Upper lobe of right lung (tissue), 1 donor: ENCODE data around the gene VCL. TPM values are rescaled to one million over a fixed set of nuclear protein-coding genes. Genes with fewer than 3 reads are reported as not detected.

ENCODE experiments used
- ATAC-seq: fragments of 200-7000 bp; cut with Tn5 transposase; one replicate; pipeline ENCODE4 v1.9.1; 2020; ENCODE audit warnings: mild to moderate bottlenecking, moderate library complexity
- DNase-seq: peaks from one replicate; pipeline ENCODE4 v3.0.0-alpha.2; 2020
- H3K27ac ChIP-seq: fragments of 200-600 bp; one replicate; pipeline ENCODE4 v1.8.0; 2022
- H3K27me3 ChIP-seq: fragments of 200-600 bp; one replicate; pipeline ENCODE4 v1.8.0; 2022; ENCODE audit warnings: mild to moderate bottlenecking
- H3K36me3 ChIP-seq: fragments of 200-600 bp; one replicate; pipeline ENCODE4 v1.8.0; 2022
- H3K4me1 ChIP-seq: fragments of 200-600 bp; one replicate; pipeline ENCODE4 v1.8.0; 2022
- H3K4me3 ChIP-seq: fragments of 200-600 bp; one replicate; pipeline ENCODE4 v1.8.0; 2022; ENCODE audit warnings: mild to moderate bottlenecking
- H3K9me3 ChIP-seq: fragments of 200-600 bp; one replicate; pipeline ENCODE4 v1.8.0; 2022
- intact Hi-C: fragments of 100-400 bp; cut with DNase I; formaldehyde crosslinking; loops from one replicate; pipeline ENCODE4 v1.11.0; 2022
- total RNA-seq: library from RNA; stranded (reverse); fragmentation: NEBNext Ultra II Directional; extraction: Animal tissue kit (Norgen Biotek cat#: 25700); gene quantifications from one replicate; pipeline ENCODE4 v1.2.1, GENCODE V29; 2021
- TF ChIP-seq, protein P1 (sequence below): fragments of 200-600 bp; IDR thresholded peaks from one replicate; pipeline ENCODE4 v1.8.0; 2022; ENCODE audit warnings: antibody characterized with exemption
- donor health status: DM: no; HTN: yes; CAD: no; lungs with severe emphysema.

Gene VCL
- total RNA-seq, 1 donor from 2014 or later: 148 TPM

DNA sequence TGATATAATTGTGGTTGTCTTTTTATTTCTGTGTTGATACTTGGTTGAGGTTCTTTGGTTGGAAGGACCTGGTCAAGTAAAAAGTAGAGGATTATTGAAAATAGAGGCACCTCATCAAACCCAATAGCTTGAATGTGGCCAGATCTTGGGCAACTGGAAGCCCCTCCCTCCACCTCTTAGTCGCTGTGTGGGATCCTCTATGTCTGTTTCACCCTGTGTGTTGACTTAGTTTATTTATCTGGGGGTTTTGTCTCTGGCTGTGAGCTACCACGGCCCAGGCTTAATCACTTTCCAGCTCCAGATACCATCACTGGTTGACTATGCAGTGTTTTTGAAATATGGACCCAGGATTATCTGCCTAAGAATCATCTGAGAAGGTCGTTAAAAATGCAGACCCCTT is 94.5 kb downstream of the VCL start:
- TF ChIP-seq, protein P1, sequence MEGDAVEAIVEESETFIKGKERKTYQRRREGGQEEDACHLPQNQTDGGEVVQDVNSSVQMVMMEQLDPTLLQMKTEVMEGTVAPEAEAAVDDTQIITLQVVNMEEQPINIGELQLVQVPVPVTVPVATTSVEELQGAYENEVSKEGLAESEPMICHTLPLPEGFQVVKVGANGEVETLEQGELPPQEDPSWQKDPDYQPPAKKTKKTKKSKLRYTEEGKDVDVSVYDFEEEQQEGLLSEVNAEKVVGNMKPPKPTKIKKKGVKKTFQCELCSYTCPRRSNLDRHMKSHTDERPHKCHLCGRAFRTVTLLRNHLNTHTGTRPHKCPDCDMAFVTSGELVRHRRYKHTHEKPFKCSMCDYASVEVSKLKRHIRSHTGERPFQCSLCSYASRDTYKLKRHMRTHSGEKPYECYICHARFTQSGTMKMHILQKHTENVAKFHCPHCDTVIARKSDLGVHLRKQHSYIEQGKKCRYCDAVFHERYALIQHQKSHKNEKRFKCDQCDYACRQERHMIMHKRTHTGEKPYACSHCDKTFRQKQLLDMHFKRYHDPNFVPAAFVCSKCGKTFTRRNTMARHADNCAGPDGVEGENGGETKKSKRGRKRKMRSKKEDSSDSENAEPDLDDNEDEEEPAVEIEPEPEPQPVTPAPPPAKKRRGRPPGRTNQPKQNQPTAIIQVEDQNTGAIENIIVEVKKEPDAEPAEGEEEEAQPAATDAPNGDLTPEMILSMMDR: no peak
- Histone ChIP-seq H3K9me3 (no peaks in the 10 kb centered on the region), H3K4me3 (no peak overlapping the region), H3K27me3 (no peaks in the 10 kb centered on the region), H3K4me1 (no peaks in the 10 kb centered on the region), H3K36me3 (peaks cover 92% of the 10 kb centered on the region), H3K27ac (no peak overlapping the region)
- intact Hi-C loops: loop anchor here (10.0 kb wide), 1 partner anchor 208 kb away; no protein-coding TSS in a partner anchor
- DNase-seq (no peak), ATAC-seq (no peak)

DNA sequence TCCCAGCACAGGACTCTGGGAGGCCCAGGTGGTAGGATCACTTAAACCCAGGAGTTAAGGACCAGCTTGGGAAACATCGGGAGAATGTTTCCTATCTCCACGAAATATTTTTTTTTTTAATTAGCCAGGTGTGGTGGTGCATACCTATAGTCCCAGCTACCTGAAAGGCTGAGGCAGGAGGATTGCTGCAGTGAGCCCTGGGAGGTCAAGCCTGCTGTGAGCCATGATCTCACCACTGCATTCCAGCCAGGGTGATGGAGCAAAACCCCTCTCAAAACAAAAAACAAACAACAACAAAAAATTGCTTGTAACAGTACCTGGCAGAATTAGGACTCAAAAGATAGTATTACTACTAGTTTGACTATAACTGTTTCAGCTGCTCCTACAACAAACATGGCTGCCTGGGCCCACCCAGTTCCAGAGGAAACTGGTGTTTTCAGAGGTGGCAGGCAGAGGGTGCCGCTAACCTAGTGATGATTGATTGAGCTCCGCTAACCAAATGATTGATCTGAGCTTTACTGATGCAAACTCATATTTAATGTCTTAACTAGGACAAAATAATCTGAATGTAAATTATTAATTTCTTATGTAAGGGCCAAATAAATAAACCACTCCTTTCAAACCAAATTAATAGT is 95.7 kb downstream of the VCL start:
- Histone ChIP-seq H3K27me3 (no peaks in the 10 kb centered on the region), H3K36me3 (peaks cover 96% of the 10 kb centered on the region), H3K27ac (no peak overlapping the region), H3K4me1 (no peaks in the 10 kb centered on the region), H3K4me3 (no peak overlapping the region), H3K9me3 (no peaks in the 10 kb centered on the region)
- TF ChIP-seq, protein P1: no peak
- ATAC-seq (no peak), DNase-seq (no peak)
- intact Hi-C loops: loop anchor here (10.0 kb wide), 1 partner anchor 209 kb away; no protein-coding TSS in a partner anchor

DNA sequence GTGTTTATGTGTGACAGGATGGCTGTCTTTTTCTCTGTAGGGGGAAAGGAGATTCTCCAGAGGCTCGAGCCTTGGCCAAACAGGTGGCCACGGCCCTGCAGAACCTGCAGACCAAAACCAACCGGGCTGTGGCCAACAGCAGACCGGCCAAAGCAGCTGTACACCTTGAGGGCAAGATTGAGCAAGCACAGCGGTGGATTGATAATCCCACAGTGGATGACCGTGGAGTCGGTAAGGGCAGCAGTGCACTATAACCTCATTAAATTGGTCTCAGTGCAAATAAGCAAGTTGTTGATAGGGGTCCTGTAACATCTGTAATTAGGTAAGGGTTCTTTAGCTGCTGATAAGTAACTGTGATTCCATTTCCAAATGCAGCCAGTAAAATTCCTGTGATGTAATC is 96.3 kb downstream of the VCL start:
- Histone ChIP-seq H3K27ac (no peak overlapping the region), H3K9me3 (no peaks in the 10 kb centered on the region), H3K4me3 (no peak overlapping the region), H3K27me3 (no peaks in the 10 kb centered on the region), H3K36me3 (peaks cover 96% of the 10 kb centered on the region), H3K4me1 (no peaks in the 10 kb centered on the region)
- ATAC-seq (no peak), DNase-seq (no peak)
- TF ChIP-seq, protein P1: no peak
- intact Hi-C loops: loop anchor here (10.0 kb wide), 1 partner anchor 209 kb away; no protein-coding TSS in a partner anchor

DNA sequence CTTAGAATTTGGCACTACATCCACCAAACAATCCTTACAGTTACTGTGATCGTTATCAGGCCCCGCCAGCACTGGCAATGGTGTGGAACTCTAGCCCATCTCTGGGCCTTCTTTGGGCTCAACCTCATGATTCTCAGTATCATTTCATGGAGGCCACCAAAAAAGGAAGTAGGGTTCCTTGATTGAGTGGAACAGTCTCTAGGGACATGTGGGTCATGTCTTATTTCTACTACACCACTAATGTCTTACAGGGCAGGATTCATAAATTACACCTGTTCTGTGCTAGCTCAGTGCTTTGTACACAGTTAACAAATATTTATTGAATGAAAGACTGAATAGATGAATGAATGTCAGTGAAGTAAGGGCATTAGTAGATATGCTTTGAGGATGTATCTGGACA is 98.9 kb downstream of the VCL start:
- Histone ChIP-seq H3K36me3 (peaks cover 95% of the 10 kb centered on the region), H3K4me3 (no peak overlapping the region), H3K9me3 (no peaks in the 10 kb centered on the region), H3K27me3 (no peaks in the 10 kb centered on the region), H3K27ac (no peak overlapping the region), H3K4me1 (no peaks in the 10 kb centered on the region)
- DNase-seq (no peak), ATAC-seq (no peak)
- TF ChIP-seq, protein P1: no peak
- intact Hi-C loops: loop anchor here (10.0 kb wide), 1 partner anchor 212 kb away; no protein-coding TSS in a partner anchor

DNA sequence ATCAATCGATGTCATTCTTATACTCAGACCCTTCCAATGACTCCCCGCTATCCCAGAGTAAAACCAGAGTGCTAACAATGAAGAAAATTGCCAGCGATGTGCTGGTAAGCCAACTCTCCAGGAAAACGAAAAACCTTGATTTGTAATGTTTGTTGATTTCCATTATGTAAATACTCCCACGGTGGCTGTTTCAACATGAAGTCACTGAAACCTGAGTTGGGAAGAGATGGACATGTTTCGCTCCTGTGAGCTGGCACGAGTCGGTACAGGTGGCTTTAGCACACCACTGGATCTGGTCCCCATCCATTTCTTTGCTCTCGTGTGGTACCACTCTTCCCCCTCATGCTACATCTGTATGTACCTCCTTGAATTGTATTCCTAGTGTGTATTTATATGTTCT is 99.9 kb downstream of the VCL start:
- H3K36me3 ChIP-seq: peaks cover 94% of the 10 kb centered on the region

More for the DNA sequence above, 99.9 kb downstream of the VCL start:
- ATAC-seq: no peak
- TF ChIP-seq, protein P1: no peak
- intact Hi-C loops: loop anchor here (10.0 kb wide), 1 partner anchor 213 kb away; no protein-coding TSS in a partner anchor
- Histone ChIP-seq H3K4me1 (no peaks in the 10 kb centered on the region), H3K4me3 (no peak overlapping the region), H3K9me3 (no peaks in the 10 kb centered on the region), H3K27ac (no peak overlapping the region), H3K27me3 (no peaks in the 10 kb centered on the region)
- DNase-seq: no peak
